Brain microvascular endothelial cell (primary cell): Measurements from ENCODE around the gene TBC1D13.

Source experiments
- DNase-seq: peaks from one replicate; pipeline ENCODE4 v3.0.0-alpha.2; 2020
- H3K27ac ChIP-seq: fragments of 250-450 bp; sonication (Bioruptor Pico); 2 replicates; pipeline ENCODE4 v1.5.1; 2020; ENCODE audit warnings: mild to moderate bottlenecking, moderate library complexity
- H3K27me3 ChIP-seq: fragments of 250-450 bp; sonication (Bioruptor Pico); replicated peaks from 2 replicates; pipeline ENCODE4 v1.5.1; 2020; ENCODE audit warnings: mild to moderate bottlenecking
- H3K36me3 ChIP-seq: fragments of 250-450 bp; sonication (Bioruptor Pico); replicated peaks from 2 replicates; pipeline ENCODE4 v1.5.1; 2020; ENCODE audit warnings: mild to moderate bottlenecking
- H3K4me3 ChIP-seq: 2 replicates; pipeline ENCODE4 v1.5.1; 2011; ENCODE audit warnings: low read depth, mild to moderate bottlenecking, control low read depth, low read length, moderate library complexity
- in situ Hi-C: cut with HindIII; loops from 2 replicates; pipeline ENCODE4 v1.10.0; 2017; ENCODE audit warnings: low sequenced_read_pairs, low pct_ligation_motif_present
- TF ChIP-seq, protein P1 (sequence below): IDR thresholded peaks from 2 replicates; pipeline ENCODE4 v1.5.1; 2011; ENCODE audit warnings: low read depth, mild to moderate bottlenecking, moderate library complexity, low read length, control low read depth, inconsistent platforms; ENCODE audit errors: missing control alignments

TBC1D13 gene

DNA sequence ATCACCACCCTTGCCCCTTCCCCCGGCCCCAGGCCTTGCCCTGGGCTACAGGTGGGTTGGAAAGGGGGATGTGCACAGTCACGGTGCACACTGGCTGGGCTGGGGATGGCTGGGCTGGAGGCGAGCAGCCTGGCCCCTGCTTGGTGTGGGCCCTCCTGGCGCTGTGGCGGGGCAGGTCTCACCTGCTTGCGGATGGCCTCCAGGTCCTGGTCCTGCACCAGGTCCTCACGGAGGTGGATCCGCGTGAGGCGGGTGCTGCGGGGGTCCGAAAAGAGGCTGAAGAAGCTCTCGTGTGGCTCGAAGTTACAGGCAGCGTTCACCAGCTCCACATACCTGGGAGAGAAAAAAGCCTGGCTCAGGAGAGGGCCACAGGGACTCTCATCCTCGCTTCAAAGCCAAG lies 33.4 kb upstream of the TBC1D13 start:
- peaks cover 6% of the 10 kb centered on the region for H3K36me3 ChIP-seq
- in situ Hi-C loops, result no loop called here
- TF ChIP-seq, protein P1, sequence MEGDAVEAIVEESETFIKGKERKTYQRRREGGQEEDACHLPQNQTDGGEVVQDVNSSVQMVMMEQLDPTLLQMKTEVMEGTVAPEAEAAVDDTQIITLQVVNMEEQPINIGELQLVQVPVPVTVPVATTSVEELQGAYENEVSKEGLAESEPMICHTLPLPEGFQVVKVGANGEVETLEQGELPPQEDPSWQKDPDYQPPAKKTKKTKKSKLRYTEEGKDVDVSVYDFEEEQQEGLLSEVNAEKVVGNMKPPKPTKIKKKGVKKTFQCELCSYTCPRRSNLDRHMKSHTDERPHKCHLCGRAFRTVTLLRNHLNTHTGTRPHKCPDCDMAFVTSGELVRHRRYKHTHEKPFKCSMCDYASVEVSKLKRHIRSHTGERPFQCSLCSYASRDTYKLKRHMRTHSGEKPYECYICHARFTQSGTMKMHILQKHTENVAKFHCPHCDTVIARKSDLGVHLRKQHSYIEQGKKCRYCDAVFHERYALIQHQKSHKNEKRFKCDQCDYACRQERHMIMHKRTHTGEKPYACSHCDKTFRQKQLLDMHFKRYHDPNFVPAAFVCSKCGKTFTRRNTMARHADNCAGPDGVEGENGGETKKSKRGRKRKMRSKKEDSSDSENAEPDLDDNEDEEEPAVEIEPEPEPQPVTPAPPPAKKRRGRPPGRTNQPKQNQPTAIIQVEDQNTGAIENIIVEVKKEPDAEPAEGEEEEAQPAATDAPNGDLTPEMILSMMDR, result no peak
- no peak overlapping the region for H3K4me3 ChIP-seq
- no peaks in the 10 kb centered on the region for H3K27me3 ChIP-seq
- DNase-seq, result no peak
- no peak overlapping the region for H3K27ac ChIP-seq

DNA sequence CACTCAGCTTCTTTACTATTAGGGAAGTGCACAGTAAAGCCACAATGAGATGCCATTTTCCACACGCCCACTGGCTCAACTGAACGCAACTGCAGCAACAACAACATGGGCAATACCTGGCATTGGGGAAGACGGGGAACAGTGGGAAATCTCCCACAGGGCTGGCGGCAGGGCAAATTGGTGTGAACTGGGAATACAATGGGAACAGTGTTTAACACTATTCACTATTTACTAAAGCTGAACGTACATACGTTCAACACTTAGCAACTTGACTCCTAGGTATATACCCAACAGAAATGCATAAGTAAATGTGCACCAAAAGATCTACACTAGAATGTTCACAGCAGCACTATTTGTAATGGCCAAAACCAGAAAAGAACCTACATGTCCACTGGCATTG lies 29.5 kb upstream of the TBC1D13 start:
- Histone ChIP-seq H3K4me3 (no peak overlapping the region), H3K36me3 (peaks cover 2% of the 10 kb centered on the region), H3K27me3 (no peaks in the 10 kb centered on the region), H3K27ac (no peak overlapping the region)
- TF ChIP-seq, protein P1, result no peak
- DNase-seq, result no peak
- in situ Hi-C loops, result no loop called here

DNA sequence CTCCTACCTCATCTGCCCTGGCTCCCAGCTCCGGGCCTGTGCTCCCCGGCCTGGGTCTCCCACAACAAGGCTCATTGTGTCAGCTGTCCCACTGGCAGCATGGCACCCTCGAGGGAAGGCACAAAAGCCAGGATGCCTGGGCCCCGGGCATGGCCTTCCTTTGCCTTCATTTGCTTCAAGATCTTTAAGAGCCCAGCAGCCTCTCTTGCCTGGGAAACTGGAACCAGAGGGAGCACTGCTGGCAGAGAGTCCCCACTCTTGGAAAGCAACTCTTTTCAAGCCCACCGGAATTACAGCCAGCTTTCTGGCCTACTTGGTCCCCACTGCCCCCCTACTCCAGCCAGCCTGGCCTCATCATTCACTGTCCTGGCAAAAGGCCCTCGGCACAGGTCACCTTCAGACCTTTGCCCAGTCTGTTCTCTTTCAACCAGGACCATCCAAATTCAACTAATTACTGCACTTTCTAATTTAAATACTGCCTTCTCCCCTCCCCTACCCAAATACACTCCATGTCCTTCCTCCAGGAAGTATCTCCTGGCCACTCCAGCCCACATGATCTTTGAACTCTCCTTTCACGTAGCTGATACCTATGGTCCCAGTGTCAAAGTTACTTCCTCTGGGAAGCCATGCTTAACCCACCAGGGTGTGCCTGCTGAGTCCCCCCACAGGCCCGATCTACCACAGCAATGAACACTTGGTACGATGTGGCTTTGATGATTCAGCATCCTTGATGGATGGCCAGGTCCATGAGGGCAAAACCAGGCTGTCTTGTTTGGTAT lies 24.2 kb upstream of the TBC1D13 start:
- H3K4me3 ChIP-seq, result no peak overlapping the region
- H3K27me3 ChIP-seq, result no peaks in the 10 kb centered on the region
- H3K36me3 ChIP-seq, result no peaks in the 10 kb centered on the region
- H3K27ac ChIP-seq, result no peak overlapping the region
- in situ Hi-C loops, result no loop called here
- no peak for DNase-seq
- TF ChIP-seq, protein P1, result no peak

DNA sequence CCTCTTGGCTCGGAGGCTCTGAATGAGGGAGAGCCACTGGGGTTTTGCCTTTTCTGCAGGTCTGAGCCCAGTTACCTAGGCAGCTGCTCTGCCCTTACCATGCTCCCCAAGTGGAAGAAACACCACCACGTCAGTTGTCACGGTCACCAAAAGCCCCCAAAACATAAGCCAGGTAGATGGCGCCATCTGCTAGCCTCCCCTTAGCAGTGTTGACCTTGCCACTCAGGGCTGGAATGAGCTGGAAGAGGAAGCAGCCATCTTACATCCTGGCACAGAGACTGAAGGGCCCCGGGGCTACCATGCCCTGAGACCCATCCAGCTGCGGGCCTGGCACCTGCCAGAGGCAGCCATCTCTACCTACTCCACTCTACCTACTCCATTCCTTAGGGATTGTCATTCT lies 22.7 kb upstream of the TBC1D13 start:
- Histone ChIP-seq H3K27me3 (no peaks in the 10 kb centered on the region), H3K27ac (no peak overlapping the region), H3K36me3 (no peaks in the 10 kb centered on the region), H3K4me3 (no peak overlapping the region)
- TF ChIP-seq, protein P1, result no peak
- in situ Hi-C loops, result no loop called here
- no peak for DNase-seq

DNA sequence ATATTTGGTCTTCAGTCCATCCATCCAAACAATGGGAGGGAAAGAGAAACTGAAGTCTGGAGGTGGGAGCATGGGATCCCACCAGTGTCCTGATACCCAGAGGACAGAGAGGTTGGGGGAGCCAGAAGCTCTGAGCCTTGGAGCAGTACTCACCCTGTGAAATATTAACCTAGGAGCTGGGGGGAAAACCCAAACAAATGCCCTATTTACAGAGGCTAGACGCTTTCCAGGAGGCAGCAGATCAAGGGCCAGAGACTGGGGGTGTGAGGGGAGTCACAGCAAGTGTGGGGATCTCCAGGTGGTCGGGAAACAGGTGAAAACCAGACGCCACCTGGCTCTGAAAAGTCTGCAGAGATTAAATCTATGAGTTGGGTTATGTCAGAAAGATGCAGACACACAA lies 21.6 kb upstream of the TBC1D13 start:
- TF ChIP-seq, protein P1, result no peak
- DNase-seq, result no peak
- no peak overlapping the region for H3K27ac ChIP-seq
- in situ Hi-C loops, result no loop called here
- no peaks in the 10 kb centered on the region for H3K27me3 ChIP-seq
- no peaks in the 10 kb centered on the region for H3K36me3 ChIP-seq
- H3K4me3 ChIP-seq, result no peak overlapping the region

DNA sequence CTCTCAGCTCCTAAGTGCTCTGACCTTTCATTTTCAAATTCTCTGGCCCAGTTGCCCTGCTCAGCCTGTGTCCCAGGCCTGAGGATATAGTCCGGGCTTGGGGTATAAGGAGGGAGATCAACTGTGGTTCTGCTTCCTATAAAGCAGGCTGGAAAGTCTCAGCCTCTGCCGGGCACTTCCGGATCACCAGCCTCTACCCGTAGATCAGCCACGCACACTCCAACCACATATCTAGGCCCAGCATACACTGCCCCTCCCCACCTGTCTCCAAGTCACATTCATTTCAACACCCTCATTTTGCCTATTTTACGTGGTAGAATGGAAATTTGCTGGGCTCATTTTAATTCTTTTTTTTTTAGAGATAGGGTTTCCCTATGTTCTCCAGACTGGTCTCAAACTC lies 18.4 kb upstream of the TBC1D13 start:
- TF ChIP-seq, protein P1, result no peak
- Histone ChIP-seq H3K4me3 (no peak overlapping the region), H3K36me3 (no peaks in the 10 kb centered on the region), H3K27me3 (no peaks in the 10 kb centered on the region), H3K27ac (no peak overlapping the region)
- no peak for DNase-seq
- in situ Hi-C loops, result no loop called here
